Mammary epithelial cell (primary cell): ENCODE data around the gene ZC3H7A.

Experiments used
- CTCF ChIP-seq, 2 donors: IDR thresholded peaks in 1 of 2; conservative IDR thresholded peaks in 1 of 2; 2 replicates each; pipeline ENCODE4 v1.5.1; 2011 to 2012; ENCODE audit warnings: inconsistent platforms in 2 of 2, low read length in 2 of 2, mild to moderate bottlenecking in 2 of 2, control low read depth in 1 of 2, low read depth in 1 of 2; ENCODE audit not compliant: insufficient read depth in 1 of 2; ENCODE audit errors: extremely low read depth in 1 of 2
- EZH2 ChIP-seq: IDR thresholded peaks from 2 replicates; pipeline ENCODE4 v1.6.1; 2012; ENCODE audit warnings: low read length, inconsistent platforms, borderline replicate concordance

- TF ChIP-seq CTCF (conservative IDR thresholded peaks at IDR 0.05 in 1 of 2, IDR thresholded peaks at IDR 0.05 in 1 of 2; ENCODE audit: extremely low read depth in 1 of 2, insufficient read depth in 1 of 2, low read depth in 1 of 2, low read length in 2 of 2) (no peak), EZH2 (no peak)
These were observed 37.1 kb downstream of the ZC3H7A start for GRCh38 chr16:11759997-11760396.
